HepG2 (cell line): ENCODE data around the gene PPP1R7. TPM values are rescaled to one million over a fixed set of nuclear protein-coding genes. Genes with fewer than 3 reads are reported as not detected.

Experiments
- ARHGAP35 ChIP-seq: sonication (generic); formaldehyde crosslinking; IDR thresholded peaks from 2 replicates; pipeline ENCODE4 v1.9.0; 2022; ENCODE audit warnings: mild to moderate bottlenecking, inconsistent platforms, moderate library complexity, missing genetic modification reagents, borderline replicate concordance
- GLI4 ChIP-seq: sonication (generic); formaldehyde crosslinking; IDR thresholded peaks from 2 replicates; pipeline ENCODE4 v1.5.1; 2020; ENCODE audit warnings: missing genetic modification reagents, mild to moderate bottlenecking, moderate library complexity, borderline replicate concordance
- KLF15 ChIP-seq: sonication (generic); formaldehyde crosslinking; IDR thresholded peaks from 2 replicates; pipeline ENCODE4 v1.8.1; 2023; ENCODE audit warnings: borderline replicate concordance, mild to moderate bottlenecking, inconsistent platforms, missing genetic modification reagents, mixed read lengths
- MAFF ChIP-seq: IDR thresholded peaks from 2 replicates; pipeline ENCODE4 v1.6.1; 2011; ENCODE audit warnings: low read depth, low read length, improper control_type of control experiment
- RELA ChIP-seq: sonication (generic); formaldehyde crosslinking; IDR thresholded peaks from 2 replicates; pipeline ENCODE4 v1.4.0; 2020; ENCODE audit warnings: missing genetic modification reagents
- RFX3 ChIP-seq: IDR thresholded peaks from 2 replicates; pipeline ENCODE4 v1.6.1; 2016; ENCODE audit warnings: missing biosample characterization, missing genetic modification reagents
- SNAPC5 ChIP-seq: sonication (generic); formaldehyde crosslinking; IDR thresholded peaks from 2 replicates; pipeline ENCODE4 v1.8.1; 2023; ENCODE audit warnings: mild to moderate bottlenecking, missing genetic modification reagents, borderline replicate concordance
- ZNF142 ChIP-seq: sonication (generic); formaldehyde crosslinking; IDR thresholded peaks from 2 replicates; pipeline ENCODE4 v1.4.0; 2020; ENCODE audit warnings: missing genetic modification reagents
- ZNF382 ChIP-seq: sonication (generic); formaldehyde crosslinking; IDR thresholded peaks from 2 replicates; pipeline ENCODE4 v1.5.0; 2020; ENCODE audit warnings: missing genetic modification reagents, mild to moderate bottlenecking, borderline replicate concordance
- ZNF549 ChIP-seq: sonication (generic); formaldehyde crosslinking; IDR thresholded peaks from 2 replicates; pipeline ENCODE4 v1.5.0; 2020; ENCODE audit warnings: missing genetic modification reagents
- ZNF562 ChIP-seq: sonication (generic); formaldehyde crosslinking; IDR thresholded peaks from 2 replicates; pipeline ENCODE4 v1.8.0; 2022; ENCODE audit warnings: missing genetic modification reagents, borderline replicate concordance
- ZNF597 ChIP-seq: sonication (generic); formaldehyde crosslinking; IDR thresholded peaks from 2 replicates; pipeline ENCODE4 v1.5.0; 2020; ENCODE audit warnings: missing genetic modification reagents
- polyA plus RNA-seq, 8 experiments: library from polyadenylated mRNA; depleted of rRNA in 3 of 8; stranded (reverse) in 7 of 8; unstranded in 1 of 8; fragments of >200 nt; fragmentation: Illumina TruSeq in 4 of 8; extraction: Trizol in 4 of 8; gene quantifications; 2 replicates each; pipeline versions ENCODE4 v1.2.1 to v1.2.3, GENCODE V29; 2011 to 2016; ENCODE audit warnings: low read depth in 4 of 8, missing spikeins in 1 of 8, mixed read lengths in 1 of 8; ENCODE audit not compliant: insufficient read depth in 1 of 8
- total RNA-seq, 5 experiments: library from RNA; depleted of rRNA; stranded (reverse); fragments of >200 nt; fragmentation: Illumina TruSeq; extraction: Trizol; gene quantifications; 2 replicates each; pipeline ENCODE4 v1.2.3, GENCODE V29; 2016; ENCODE audit warnings: low read depth in 1 of 5
- TF ChIP-seq, protein P1 (sequence below): sonication (generic); formaldehyde crosslinking; IDR thresholded peaks from 2 replicates; pipeline ENCODE4 v1.5.0; 2020; ENCODE audit warnings: mild to moderate bottlenecking, missing genetic modification reagents, borderline replicate concordance
- TF ChIP-seq, protein P2 (sequence below): sonication (generic); formaldehyde crosslinking; IDR thresholded peaks from 2 replicates; pipeline ENCODE4 v1.4.0; 2020; ENCODE audit warnings: missing genetic modification reagents, borderline replicate concordance
- TF ChIP-seq, protein P3 (sequence below): fragments of 450-650 bp; IDR thresholded peaks from 2 replicates; pipeline ENCODE4 v1.6.1; 2016

Gene PPP1R7
- total and polyA plus RNA-seq, 2 of the 13 experiments (the other 11 are each of a cell fraction or from before 2014, with no cell fraction given), result 33.3 to 67.9 TPM

DNA sequence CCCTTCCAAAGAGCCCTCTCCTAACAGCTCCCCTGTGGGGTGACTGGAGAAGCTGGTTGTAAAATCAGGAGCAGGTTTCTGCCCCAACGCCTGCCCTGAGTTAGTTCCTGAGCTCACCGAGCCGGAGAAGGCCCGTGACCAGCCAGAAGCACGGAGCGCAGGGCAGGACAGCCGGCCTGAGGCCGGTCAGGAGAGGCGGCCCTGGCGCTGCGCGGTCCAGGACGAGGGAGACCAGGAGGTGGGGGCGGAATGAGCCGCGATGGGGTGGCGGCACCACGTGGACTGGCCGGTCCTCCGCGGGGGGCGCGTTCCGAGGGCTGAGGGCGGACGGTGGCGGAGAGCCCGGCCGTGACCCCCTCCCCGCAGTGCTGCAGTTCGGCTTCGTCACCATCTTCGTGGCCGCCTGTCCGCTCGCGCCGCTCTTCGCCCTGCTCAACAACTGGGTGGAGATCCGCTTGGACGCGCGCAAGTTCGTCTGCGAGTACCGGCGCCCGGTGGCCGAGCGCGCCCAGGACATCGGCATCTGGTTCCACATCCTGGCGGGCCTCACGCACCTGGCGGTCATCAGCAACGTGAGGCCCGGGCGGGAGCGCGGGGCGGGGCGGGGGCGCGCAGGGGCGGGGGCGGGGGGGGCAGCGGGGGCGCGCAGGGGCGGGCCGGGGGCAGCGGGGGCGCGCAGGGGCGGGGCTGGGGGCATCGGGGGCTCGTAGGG lies 67.2 kb downstream of the PPP1R7 start (continued):
- TF ChIP-seq ZNF142 (CRISPR knock-in tag) (peak; percentile 53; the same call in 1 of the 2 replicates), ZNF549 (CRISPR knock-in tag) (no peak), ARHGAP35 (CRISPR knock-in tag) (peak; percentile 86), ZNF597 (no peak), MAFF (no peak), RFX3 (CRISPR knock-in tag) (no peak), SNAPC5 (CRISPR knock-in tag) (no peak), GLI4 (CRISPR knock-in tag) (no peak), ZNF562 (no peak), KLF15 (CRISPR knock-in tag) (peak; percentile 90), RELA (CRISPR knock-in tag) (0 out of 2 replicates have a peak, but pooled peaks have one; percentile 31), ZNF382 (no peak)
- TF ChIP-seq, protein P1, sequence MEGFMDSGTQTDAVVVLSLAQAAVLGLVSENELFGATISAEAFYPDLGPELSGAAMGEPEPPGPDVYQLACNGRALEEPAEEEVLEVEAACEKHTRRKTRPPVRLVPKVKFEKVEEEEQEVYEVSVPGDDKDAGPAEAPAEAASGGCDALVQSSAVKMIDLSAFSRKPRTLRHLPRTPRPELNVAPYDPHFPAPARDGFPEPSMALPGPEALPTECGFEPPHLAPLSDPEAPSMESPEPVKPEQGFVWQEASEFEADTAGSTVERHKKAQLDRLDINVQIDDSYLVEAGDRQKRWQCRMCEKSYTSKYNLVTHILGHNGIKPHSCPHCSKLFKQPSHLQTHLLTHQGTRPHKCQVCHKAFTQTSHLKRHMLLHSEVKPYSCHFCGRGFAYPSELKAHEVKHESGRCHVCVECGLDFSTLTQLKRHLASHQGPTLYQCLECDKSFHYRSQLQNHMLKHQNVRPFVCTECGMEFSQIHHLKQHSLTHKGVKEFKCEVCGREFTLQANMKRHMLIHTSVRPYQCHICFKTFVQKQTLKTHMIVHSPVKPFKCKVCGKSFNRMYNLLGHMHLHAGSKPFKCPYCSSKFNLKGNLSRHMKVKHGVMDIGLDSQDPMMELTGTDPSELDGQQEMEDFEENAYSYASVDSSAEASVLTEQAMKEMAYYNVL (CRISPR knock-in tag), result peak; percentile 89
- TF ChIP-seq, protein P2, sequence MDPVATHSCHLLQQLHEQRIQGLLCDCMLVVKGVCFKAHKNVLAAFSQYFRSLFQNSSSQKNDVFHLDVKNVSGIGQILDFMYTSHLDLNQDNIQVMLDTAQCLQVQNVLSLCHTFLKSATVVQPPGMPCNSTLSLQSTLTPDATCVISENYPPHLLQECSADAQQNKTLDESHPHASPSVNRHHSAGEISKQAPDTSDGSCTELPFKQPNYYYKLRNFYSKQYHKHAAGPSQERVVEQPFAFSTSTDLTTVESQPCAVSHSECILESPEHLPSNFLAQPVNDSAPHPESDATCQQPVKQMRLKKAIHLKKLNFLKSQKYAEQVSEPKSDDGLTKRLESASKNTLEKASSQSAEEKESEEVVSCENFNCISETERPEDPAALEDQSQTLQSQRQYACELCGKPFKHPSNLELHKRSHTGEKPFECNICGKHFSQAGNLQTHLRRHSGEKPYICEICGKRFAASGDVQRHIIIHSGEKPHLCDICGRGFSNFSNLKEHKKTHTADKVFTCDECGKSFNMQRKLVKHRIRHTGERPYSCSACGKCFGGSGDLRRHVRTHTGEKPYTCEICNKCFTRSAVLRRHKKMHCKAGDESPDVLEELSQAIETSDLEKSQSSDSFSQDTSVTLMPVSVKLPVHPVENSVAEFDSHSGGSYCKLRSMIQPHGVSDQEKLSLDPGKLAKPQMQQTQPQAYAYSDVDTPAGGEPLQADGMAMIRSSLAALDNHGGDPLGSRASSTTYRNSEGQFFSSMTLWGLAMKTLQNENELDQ (CRISPR knock-in tag), result no peak
- TF ChIP-seq, protein P3, sequence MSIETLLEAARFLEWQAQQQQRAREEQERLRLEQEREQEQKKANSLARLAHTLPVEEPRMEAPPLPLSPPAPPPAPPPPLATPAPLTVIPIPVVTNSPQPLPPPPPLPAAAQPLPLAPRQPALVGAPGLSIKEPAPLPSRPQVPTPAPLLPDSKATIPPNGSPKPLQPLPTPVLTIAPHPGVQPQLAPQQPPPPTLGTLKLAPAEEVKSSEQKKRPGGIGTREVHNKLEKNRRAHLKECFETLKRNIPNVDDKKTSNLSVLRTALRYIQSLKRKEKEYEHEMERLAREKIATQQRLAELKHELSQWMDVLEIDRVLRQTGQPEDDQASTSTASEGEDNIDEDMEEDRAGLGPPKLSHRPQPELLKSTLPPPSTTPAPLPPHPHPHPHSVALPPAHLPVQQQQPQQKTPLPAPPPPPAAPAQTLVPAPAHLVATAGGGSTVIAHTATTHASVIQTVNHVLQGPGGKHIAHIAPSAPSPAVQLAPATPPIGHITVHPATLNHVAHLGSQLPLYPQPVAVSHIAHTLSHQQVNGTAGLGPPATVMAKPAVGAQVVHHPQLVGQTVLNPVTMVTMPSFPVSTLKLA, result peak; percentile 74
